PC-3 (cell line): ENCODE measurements around the gene PFDN4. TPM values are rescaled to one million over a fixed set of nuclear protein-coding genes. Genes with fewer than 3 reads are reported as not detected.

Source experiments
- ATAC-seq: fragments of 200-7000 bp; cut with Tn5 transposase; 2 replicates; pipeline ENCODE4 v1.9.1; 2020; ENCODE audit warnings: mild to moderate bottlenecking, moderate library complexity
- BruUV-seq: library from RNA; stranded (reverse); fragments of 400-500 nt; replicated peaks from 2 replicates; lab custom pipeline; 2021; lab: Mats Ljungman, UMichigan
- CTCF ChIA-PET: fragments of 300-600 bp; sonication (Branson Sonifier 250); formaldehyde crosslinking; loops from one replicate; lab custom pipeline; 2022; ENCODE audit warnings: antibody characterized with exemption; lab: Charles Lee
- POLR2A ChIA-PET: fragments of 300-600 bp; sonication (Branson Sonifier 250); formaldehyde crosslinking; loops from one replicate; lab custom pipeline; 2022; ENCODE audit warnings: antibody characterized with exemption; ENCODE audit not compliant: unreplicated experiment; lab: Charles Lee
- DNase-seq: peaks from one replicate; pipeline ENCODE4 v3.0.0-alpha.2; 2015
- H2AFZ ChIP-seq: fragments of 300-600 bp; sonication (generic); 2 replicates; pipeline ENCODE4 v1.6.0; 2016; ENCODE audit warnings: antibody characterized with exemption, low read length
- H3F3A ChIP-seq: fragments of 300-600 bp; sonication (generic); one replicate; pipeline ENCODE4 v1.6.0; 2017; ENCODE audit warnings: antibody characterized with exemption, low read length, control low read depth, mild to moderate bottlenecking; ENCODE audit not compliant: unreplicated experiment
- H3K27ac ChIP-seq: fragments of 300-600 bp; sonication (generic); 2 replicates; pipeline ENCODE4 v1.5.1; 2016; ENCODE audit warnings: mild to moderate bottlenecking, low read length
- H3K27me3 ChIP-seq: fragments of 300-600 bp; sonication (generic); 2 replicates; pipeline ENCODE4 v1.6.1; 2016; ENCODE audit warnings: low read length, mixed read lengths
- H3K36me3 ChIP-seq: fragments of 300-600 bp; sonication (generic); 2 replicates; pipeline ENCODE4 v1.6.1; 2016; ENCODE audit warnings: low read depth, mixed run types, low read length, mixed read lengths
- H3K4me1 ChIP-seq: fragments of 300-600 bp; sonication (generic); 2 replicates; pipeline ENCODE4 v1.5.1; 2016; ENCODE audit warnings: low read length; ENCODE audit not compliant: insufficient read depth
- H3K4me2 ChIP-seq: fragments of 300-600 bp; sonication (generic); 2 replicates; pipeline ENCODE4 v1.6.0; 2016; ENCODE audit warnings: low read length
- H3K4me3 ChIP-seq: fragments of 300-600 bp; sonication (generic); 2 replicates; pipeline ENCODE4 v1.5.1; 2016; ENCODE audit warnings: mild to moderate bottlenecking, low read length, mixed read lengths
- H3K79me2 ChIP-seq: fragments of 300-600 bp; sonication (generic); 2 replicates; pipeline ENCODE4 v1.6.1; 2017; ENCODE audit warnings: low read length, mixed read lengths
- H3K9ac ChIP-seq: fragments of 300-600 bp; sonication (generic); 2 replicates; pipeline ENCODE4 v1.6.0; 2016; ENCODE audit warnings: mild to moderate bottlenecking, low read length
- H3K9me2 ChIP-seq: fragments of 300-600 bp; sonication (generic); replicated peaks from 2 replicates; pipeline ENCODE4 v1.6.1; 2016; ENCODE audit warnings: mixed run types, low read length, mixed read lengths
- H3K9me3 ChIP-seq: fragments of 300-600 bp; sonication (generic); 2 replicates; pipeline ENCODE4 v1.6.1; 2016; ENCODE audit warnings: low read length, mixed read lengths
- H4K20me1 ChIP-seq: fragments of 300-600 bp; sonication (generic); 2 replicates; pipeline ENCODE4 v1.6.1; 2016; ENCODE audit warnings: low read length, mixed read lengths
- EZH2 ChIP-seq: fragments of 300-600 bp; sonication (generic); IDR thresholded peaks from one replicate; pipeline ENCODE4 v1.6.1; 2017; ENCODE audit warnings: antibody characterized with exemption, mild to moderate bottlenecking, low read length; ENCODE audit not compliant: unreplicated experiment
- EZH2phosphoT487 ChIP-seq: fragments of 300-600 bp; sonication (generic); IDR thresholded peaks from 2 replicates; pipeline ENCODE4 v1.6.1; 2018; ENCODE audit warnings: mild to moderate bottlenecking, antibody characterized with exemption, low read length, borderline replicate concordance
- intact Hi-C: fragments of 100-400 bp; cut with micrococcal nuclease; formaldehyde crosslinking; loops from 2 replicates; pipeline ENCODE4 v1.9.0; 2023
- total RNA-seq: library from RNA; depleted of rRNA; stranded (reverse); fragments of >200 nt; gene quantifications from 2 replicates; pipeline ENCODE4 v1.2.3, GENCODE V29; 2014
- TF ChIP-seq, protein P1 (sequence below): fragments of 300-600 bp; sonication (generic); conservative IDR thresholded peaks from 2 replicates; pipeline ENCODE4 v1.5.1; 2017; ENCODE audit warnings: antibody characterized with exemption, low read depth, mild to moderate bottlenecking, low read length

PFDN4 gene
- total RNA-seq, 1 experiment from 2014 or later = 122 TPM

DNA sequence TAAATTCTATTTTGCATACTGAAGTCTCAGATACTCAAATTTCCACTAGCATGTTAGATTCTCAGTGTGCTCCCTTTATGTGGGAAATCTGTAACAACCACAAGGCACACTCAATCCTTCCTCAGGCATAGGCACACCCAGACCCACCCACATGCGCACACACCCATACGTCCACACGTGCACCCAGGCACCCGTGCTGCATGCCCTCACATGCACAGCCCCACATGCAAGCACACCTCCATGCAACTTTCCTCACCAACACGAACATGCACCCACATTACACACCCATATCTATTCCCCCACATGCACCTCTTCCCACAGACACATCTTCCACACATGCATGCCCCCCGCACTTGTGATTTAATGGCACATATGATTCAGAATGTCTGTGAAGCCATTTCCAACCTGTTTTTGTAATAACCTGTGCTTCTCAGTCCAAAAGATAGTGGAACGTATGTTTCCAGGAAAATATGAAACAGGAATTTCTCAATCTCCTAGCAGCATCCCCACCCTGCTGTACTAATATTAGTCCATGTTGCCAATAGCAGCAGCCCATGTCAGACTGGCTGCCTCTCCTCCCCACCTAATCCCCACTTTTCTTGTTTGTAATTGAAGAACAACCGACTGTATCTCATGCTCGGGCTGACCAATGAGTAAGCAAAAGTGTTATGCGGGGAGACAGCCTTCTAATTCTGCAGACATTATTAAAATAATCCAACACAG lies 22.8 kb upstream of the PFDN4 start:
- Histone ChIP-seq H3K4me3 (no peak overlapping the region), H3K79me2 (no peaks in the 10 kb centered on the region), H3K4me1 (0 out of 2 replicates have a peak, but pooled peaks cover 8% of the 10 kb centered on the region), H3K4me2 (no peak overlapping the region), H3K9me3 (no peaks in the 10 kb centered on the region), H3K9me2 (no peaks in the 10 kb centered on the region), H3K27ac (no peak overlapping the region), H3K27me3 (peaks cover 11% of the 10 kb centered on the region; the same call in 1 of the 2 replicates), H4K20me1 (no peaks in the 10 kb centered on the region), H3K36me3 (no peaks in the 10 kb centered on the region), H2AFZ (no peak overlapping the region), H3K9ac (no peak overlapping the region), H3F3A (no peaks in the 10 kb centered on the region)
- BruUV-seq = no TSS peak
- no peak for DNase-seq
- TF ChIP-seq EZH2 (no peak), EZH2phosphoT487 (no peak)
- TF ChIP-seq, protein P1, sequence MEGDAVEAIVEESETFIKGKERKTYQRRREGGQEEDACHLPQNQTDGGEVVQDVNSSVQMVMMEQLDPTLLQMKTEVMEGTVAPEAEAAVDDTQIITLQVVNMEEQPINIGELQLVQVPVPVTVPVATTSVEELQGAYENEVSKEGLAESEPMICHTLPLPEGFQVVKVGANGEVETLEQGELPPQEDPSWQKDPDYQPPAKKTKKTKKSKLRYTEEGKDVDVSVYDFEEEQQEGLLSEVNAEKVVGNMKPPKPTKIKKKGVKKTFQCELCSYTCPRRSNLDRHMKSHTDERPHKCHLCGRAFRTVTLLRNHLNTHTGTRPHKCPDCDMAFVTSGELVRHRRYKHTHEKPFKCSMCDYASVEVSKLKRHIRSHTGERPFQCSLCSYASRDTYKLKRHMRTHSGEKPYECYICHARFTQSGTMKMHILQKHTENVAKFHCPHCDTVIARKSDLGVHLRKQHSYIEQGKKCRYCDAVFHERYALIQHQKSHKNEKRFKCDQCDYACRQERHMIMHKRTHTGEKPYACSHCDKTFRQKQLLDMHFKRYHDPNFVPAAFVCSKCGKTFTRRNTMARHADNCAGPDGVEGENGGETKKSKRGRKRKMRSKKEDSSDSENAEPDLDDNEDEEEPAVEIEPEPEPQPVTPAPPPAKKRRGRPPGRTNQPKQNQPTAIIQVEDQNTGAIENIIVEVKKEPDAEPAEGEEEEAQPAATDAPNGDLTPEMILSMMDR = no peak
- ChIA-PET POLR2A (no interaction called here), CTCF (no interaction called here)
- no peak for ATAC-seq
- intact Hi-C loops = no loop called here

DNA sequence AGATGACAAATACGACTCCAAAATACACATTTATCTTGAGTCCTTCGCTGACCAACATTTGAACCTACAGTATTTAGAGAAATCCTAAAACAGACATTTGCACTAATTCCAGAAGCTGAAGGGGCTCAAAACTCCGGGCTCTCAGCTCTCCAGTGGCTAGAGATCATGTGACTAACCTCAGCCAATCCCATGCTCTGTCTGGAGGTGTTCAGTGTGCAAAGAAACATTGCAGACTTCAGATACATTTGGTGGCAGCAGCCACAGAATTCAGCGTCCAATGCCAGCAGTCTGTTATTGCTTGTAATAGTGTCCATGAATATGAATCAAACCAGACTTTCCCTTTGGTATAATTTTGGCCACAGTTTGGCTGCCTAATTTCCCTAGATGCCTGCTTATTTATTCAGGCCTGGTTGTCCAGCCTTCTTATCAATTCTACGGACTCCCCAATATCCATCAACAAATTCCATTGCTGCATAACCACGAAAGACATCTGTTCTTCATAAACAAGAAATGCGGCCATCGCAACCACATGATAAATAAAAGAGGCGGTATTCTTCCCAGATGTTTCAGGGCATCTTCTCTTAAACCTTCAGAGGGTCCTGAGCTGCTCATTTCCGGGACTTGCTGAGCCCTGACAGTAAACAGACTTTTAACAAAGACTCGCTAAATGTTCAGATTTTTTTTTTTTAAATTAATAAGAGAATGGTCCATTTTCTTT lies 19.6 kb upstream of the PFDN4 start:
- TF ChIP-seq, protein P1 = no peak
- TF ChIP-seq EZH2phosphoT487 = no peak
- no peaks in the 10 kb centered on the region for H3K36me3 ChIP-seq
- intact Hi-C loops = no loop called here
- no peaks in the 10 kb centered on the region for H3K79me2 ChIP-seq
- peaks cover 7% of the 10 kb centered on the region; the same call in 1 of the 2 replicates for H3K27me3 ChIP-seq
- no TSS peak for BruUV-seq
- ChIA-PET POLR2A (no interaction called here), CTCF (no interaction called here)
- no peak overlapping the region for H3K9ac ChIP-seq
- ATAC-seq (no peak), DNase-seq (no peak)
- no peaks in the 10 kb centered on the region for H4K20me1 ChIP-seq
- 0 out of 2 replicates have a peak, but pooled peaks cover 8% of the 10 kb centered on the region for H3K4me1 ChIP-seq
- no peak overlapping the region for H2AFZ ChIP-seq
- no peaks in the 10 kb centered on the region for H3K9me3 ChIP-seq
- H3K4me3 ChIP-seq = no peak overlapping the region
- no peaks in the 10 kb centered on the region for H3F3A ChIP-seq
- no peak overlapping the region for H3K4me2 ChIP-seq
- H3K9me2 ChIP-seq = no peaks in the 10 kb centered on the region
- H3K27ac ChIP-seq = no peak overlapping the region

DNA sequence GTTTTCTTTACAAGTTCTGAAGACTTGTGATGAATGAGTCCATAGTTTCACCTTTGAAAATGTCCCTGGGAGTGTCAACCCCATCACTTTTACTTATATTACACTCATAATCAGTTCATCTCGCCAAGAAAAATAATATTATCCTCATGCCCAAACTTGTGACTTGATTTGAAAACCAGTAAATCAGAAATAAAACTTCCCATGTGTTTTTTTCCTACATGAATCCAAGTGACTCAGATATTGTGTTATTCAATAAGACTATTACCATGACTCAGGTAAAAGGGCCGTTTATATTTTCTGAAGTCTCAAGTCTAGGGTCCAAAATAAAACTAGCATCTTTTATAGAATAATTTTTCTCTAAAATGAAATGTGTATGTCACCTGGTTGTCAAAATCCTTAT lies 18.3 kb upstream of the PFDN4 start:
- no peak overlapping the region for H2AFZ ChIP-seq
- no peak overlapping the region for H3K4me2 ChIP-seq

More for the DNA sequence above, 18.3 kb upstream of the PFDN4 start:
- Histone ChIP-seq H3K9ac (no peak overlapping the region), H3K79me2 (no peaks in the 10 kb centered on the region), H3K27ac (no peak overlapping the region), H3K27me3 (peaks cover 1% of the 10 kb centered on the region; the same call in 1 of the 2 replicates), H3K4me1 (peaks cover 8% of the 10 kb centered on the region; the same call in 1 of the 2 replicates), H3K9me2 (no peaks in the 10 kb centered on the region), H3K9me3 (no peaks in the 10 kb centered on the region), H3K4me3 (no peak overlapping the region), H4K20me1 (no peaks in the 10 kb centered on the region), H3K36me3 (no peaks in the 10 kb centered on the region), H3F3A (no peaks in the 10 kb centered on the region)
- TF ChIP-seq, protein P1 = no peak
- TF ChIP-seq EZH2 (no peak), EZH2phosphoT487 (no peak)
- BruUV-seq = no TSS peak
- POLR2A ChIA-PET = no interaction called here
- intact Hi-C loops = no loop called here
- CTCF ChIA-PET = no interaction called here
- ATAC-seq = no peak
- peak; percentile 36 for DNase-seq
